HCT116 (cell line): Measurements from ENCODE around the gene ITIH4. TPM values are rescaled to one million over a fixed set of nuclear protein-coding genes. Genes with fewer than 3 reads are reported as not detected.

Source experiments
- ATAC-seq: fragments of 200-7000 bp; cut with Tn5 transposase; 2 replicates; pipeline ENCODE4 v1.9.1; 2020; ENCODE audit warnings: mild to moderate bottlenecking, moderate library complexity
- BruUV-seq: library from RNA; stranded (reverse); fragments of 400-500 nt; replicated peaks from 2 replicates; lab custom pipeline; 2021; lab: Mats Ljungman, UMichigan
- CTCF ChIA-PET: fragments of 300-600 bp; sonication (Branson Sonifier 250); formaldehyde crosslinking; loops from one replicate; lab custom pipeline; 2021; ENCODE audit warnings: antibody characterized with exemption; lab: Charles Lee
- POLR2A ChIA-PET: fragments of 300-600, 350-600 bp; sonication (Branson Sonifier 250); formaldehyde crosslinking; loops from one replicate; lab custom pipeline; 2021; ENCODE audit warnings: antibody characterized with exemption; lab: Charles Lee
- RAD21 ChIA-PET, 2 experiments: fragments of 300-600 bp; sonication (Branson Sonifier 250); formaldehyde crosslinking; loops; one replicate each; lab custom pipeline; 2023; ENCODE audit warnings: low total read pairs in 2 of 2; ENCODE audit not compliant: uncharacterized antibody in 2 of 2, unreplicated experiment in 2 of 2, low non-redundant PET in 1 of 2; lab: Charles Lee
- DNase-seq: peaks from one replicate; pipeline ENCODE4 v3.0.0-alpha.2; 2010; ENCODE audit warnings: low read depth, low spot score
- H2AFZ ChIP-seq: fragments of 200-600 bp; shearing (Covaris generic), sonication (generic); 2 replicates; pipeline ENCODE4 v1.6.1; 2017; ENCODE audit warnings: low read depth, mixed run types, mixed read lengths, antibody characterized with exemption, low read length; ENCODE audit not compliant: poor library complexity, severe bottlenecking
- H3K27ac ChIP-seq: 2 replicates; pipeline ENCODE4 v1.5.1; 2012; ENCODE audit warnings: low read depth, low read length
- H3K27me3 ChIP-seq: fragments of 200-600 bp; sonication (generic); 2 replicates; pipeline ENCODE4 v1.6.1; 2016; ENCODE audit warnings: mixed run types, low read length, mixed read lengths; ENCODE audit not compliant: insufficient read depth
- H3K36me3 ChIP-seq, 2 experiments: fragments of 200-500 bp in 1 of 2; fragments of 200-600 bp in 1 of 2; sonication (Bioruptor generic) in 1 of 2; sonication (generic) in 1 of 2; 2 replicates each; pipeline versions ENCODE4 v1.5.1 to v1.6.1; 2014 to 2016; ENCODE audit warnings: low read length in 2 of 2, inconsistent platforms in 1 of 2, mixed read lengths in 1 of 2, mixed run types in 1 of 2; ENCODE audit not compliant: insufficient read depth in 2 of 2, control insufficient read depth in 1 of 2
- H3K4me1 ChIP-seq, 2 experiments: fragments of 200-600 bp in 1 of 2; sonication (generic) in 1 of 2; 2 replicates each; pipeline versions ENCODE4 v1.5.1 to v1.6.1; 2012 to 2017; ENCODE audit warnings: low read length in 2 of 2, inconsistent platforms in 1 of 2, mild to moderate bottlenecking in 1 of 2, mixed read lengths in 1 of 2, mixed run types in 1 of 2, moderate library complexity in 1 of 2; ENCODE audit not compliant: insufficient read depth in 2 of 2, control insufficient read depth in 1 of 2
- H3K4me2 ChIP-seq: fragments of 200-600 bp; sonication (generic); 2 replicates; pipeline ENCODE4 v1.6.1; 2017; ENCODE audit warnings: mixed run types, low read length, mixed read lengths
- H3K4me3 ChIP-seq, 2 experiments: fragments of 200-600 bp in 1 of 2; sonication (generic) in 1 of 2; replicated peaks in 1 of 2; 2 replicates each; pipeline ENCODE4 v1.5.1; 2011 to 2016; ENCODE audit warnings: low read length in 2 of 2, control low read depth in 1 of 2, low read depth in 1 of 2, mild to moderate bottlenecking in 1 of 2, mixed read lengths in 1 of 2, mixed run types in 1 of 2
- H3K79me2 ChIP-seq: fragments of 200-600 bp; sonication (generic); 2 replicates; pipeline ENCODE4 v1.6.1; 2017; ENCODE audit warnings: mild to moderate bottlenecking, mixed run types, low read length, moderate library complexity, mixed read lengths; ENCODE audit not compliant: insufficient read depth
- H3K9ac ChIP-seq: fragments of 200-600 bp; sonication (generic); 2 replicates; pipeline ENCODE4 v1.6.1; 2016; ENCODE audit warnings: low read length, mixed read lengths
- H3K9me2 ChIP-seq: fragments of 200-600 bp; sonication (generic), shearing (Covaris generic); 2 replicates; pipeline ENCODE4 v1.6.1; 2017; ENCODE audit warnings: mixed run types, mild to moderate bottlenecking, moderate library complexity; ENCODE audit not compliant: insufficient read depth
- H3K9me3 ChIP-seq, 2 experiments: fragments of 200-500 bp in 1 of 2; fragments of 200-600 bp in 1 of 2; sonication (Bioruptor generic) in 1 of 2; sonication (generic) in 1 of 2; 2 replicates each; pipeline ENCODE4 v1.6.1; 2014 to 2017; ENCODE audit warnings: low read length in 2 of 2, mixed read lengths in 2 of 2, inconsistent platforms in 1 of 2, low read depth in 1 of 2, mild to moderate bottlenecking in 1 of 2, mixed run types in 1 of 2, moderate library complexity in 1 of 2; ENCODE audit not compliant: control insufficient read depth in 1 of 2, insufficient read depth in 1 of 2
- H4K20me1 ChIP-seq: fragments of 200-600 bp; sonication (generic), shearing (Covaris generic); 2 replicates; pipeline ENCODE4 v1.6.1; 2017; ENCODE audit warnings: mixed run types, mild to moderate bottlenecking, moderate library complexity; ENCODE audit not compliant: insufficient read depth
- CTCF ChIP-seq, 3 experiments: fragments of 200-600 bp in 1 of 3; sonication (generic) in 1 of 3; IDR thresholded peaks in 2 of 3; conservative IDR thresholded peaks in 1 of 3; 2 replicates each; pipeline ENCODE4 v1.5.1; 2012 to 2017; ENCODE audit warnings: low read depth in 2 of 3, low read length in 2 of 3, antibody characterized with exemption in 1 of 3, borderline replicate concordance in 1 of 3, control low read depth in 1 of 3, mild to moderate bottlenecking in 1 of 3, mixed read lengths in 1 of 3, mixed run types in 1 of 3, moderate library complexity in 1 of 3; ENCODE audit not compliant: insufficient read depth in 1 of 3
- EGR1 ChIP-seq: IDR thresholded peaks from 2 replicates; pipeline ENCODE4 v1.6.1; 2012; ENCODE audit warnings: low read depth
- ELF1 ChIP-seq: IDR thresholded peaks from 2 replicates; pipeline ENCODE4 v1.6.1; 2012; ENCODE audit warnings: low read depth, borderline replicate concordance
- EZH2 ChIP-seq: fragments of 200-600 bp; sonication (generic); IDR thresholded peaks from 2 replicates; pipeline ENCODE4 v1.6.1; 2017; ENCODE audit warnings: antibody characterized with exemption, mixed run types
- EZH2phosphoT487 ChIP-seq: fragments of 200-600 bp; IDR thresholded peaks from 2 replicates; pipeline ENCODE4 v1.6.1; 2018; ENCODE audit warnings: antibody characterized with exemption, borderline replicate concordance
- FOSL1 ChIP-seq: IDR thresholded peaks from 2 replicates; pipeline ENCODE4 v1.6.1; 2012; ENCODE audit warnings: low read depth
- JUND ChIP-seq: IDR thresholded peaks from 2 replicates; pipeline ENCODE4 v1.6.1; 2012
- POLR2AphosphoS5 ChIP-seq: IDR thresholded peaks from 2 replicates; pipeline ENCODE4 v1.6.1; 2011; ENCODE audit warnings: mild to moderate bottlenecking, low read depth, low read length, moderate library complexity
- SP1 ChIP-seq: IDR thresholded peaks from 2 replicates; pipeline ENCODE4 v1.6.1; 2012; ENCODE audit warnings: low read depth
- YY1 ChIP-seq: IDR thresholded peaks from 2 replicates; pipeline ENCODE4 v1.6.1; 2011; ENCODE audit warnings: low read length, low read depth, moderate library complexity, mild to moderate bottlenecking; ENCODE audit not compliant: insufficient replicate concordance; ENCODE audit errors: extremely low read depth
- ZBTB33 ChIP-seq: IDR thresholded peaks from 2 replicates; pipeline ENCODE4 v1.6.1; 2011; ENCODE audit warnings: mild to moderate bottlenecking, low read length, moderate library complexity; ENCODE audit not compliant: insufficient replicate concordance; ENCODE audit errors: extremely low read depth
- intact Hi-C: fragments of 100-400 bp; cut with micrococcal nuclease; formaldehyde crosslinking; loops from 2 replicates; pipeline ENCODE4 v1.10.0; 2022
- total RNA-seq: library from RNA; stranded (reverse); gene quantifications from one replicate; pipeline ENCODE4 v1.2.1, GENCODE V29; 2021; ENCODE audit not compliant: unreplicated experiment
- TF ChIP-seq, protein P1 (sequence below): IDR thresholded peaks from 2 replicates; pipeline ENCODE4 v1.6.1; 2012; ENCODE audit warnings: low read depth

ITIH4 gene
- total RNA-seq, 1 experiment from 2014 or later = 4.1 TPM

GRCh38 chr3:52859686-52860423, 29.4 kb upstream of the ITIH4 start:
- Histone ChIP-seq H3K4me3 (no peak overlapping the region), H3K9ac (no peak overlapping the region), H4K20me1 (no peaks in the 10 kb centered on the region), H3K4me1 (no peaks in the 10 kb centered on the region), H3K36me3 (no peaks in the 10 kb centered on the region), H3K27ac (no peak overlapping the region), H3K27me3 (no peaks in the 10 kb centered on the region)
- ChIA-PET RAD21 (no interaction called here), CTCF (no interaction called here)
- DNase-seq = no peak
- ATAC-seq = no peak
- no peak for TF ChIP-seq FOSL1
- TF ChIP-seq EZH2phosphoT487 = no peak
- no peak for TF ChIP-seq ZBTB33
- TF ChIP-seq POLR2AphosphoS5 = no peak
- TF ChIP-seq JUND = no peak
- no peak for TF ChIP-seq EGR1
- TF ChIP-seq, protein P1, sequence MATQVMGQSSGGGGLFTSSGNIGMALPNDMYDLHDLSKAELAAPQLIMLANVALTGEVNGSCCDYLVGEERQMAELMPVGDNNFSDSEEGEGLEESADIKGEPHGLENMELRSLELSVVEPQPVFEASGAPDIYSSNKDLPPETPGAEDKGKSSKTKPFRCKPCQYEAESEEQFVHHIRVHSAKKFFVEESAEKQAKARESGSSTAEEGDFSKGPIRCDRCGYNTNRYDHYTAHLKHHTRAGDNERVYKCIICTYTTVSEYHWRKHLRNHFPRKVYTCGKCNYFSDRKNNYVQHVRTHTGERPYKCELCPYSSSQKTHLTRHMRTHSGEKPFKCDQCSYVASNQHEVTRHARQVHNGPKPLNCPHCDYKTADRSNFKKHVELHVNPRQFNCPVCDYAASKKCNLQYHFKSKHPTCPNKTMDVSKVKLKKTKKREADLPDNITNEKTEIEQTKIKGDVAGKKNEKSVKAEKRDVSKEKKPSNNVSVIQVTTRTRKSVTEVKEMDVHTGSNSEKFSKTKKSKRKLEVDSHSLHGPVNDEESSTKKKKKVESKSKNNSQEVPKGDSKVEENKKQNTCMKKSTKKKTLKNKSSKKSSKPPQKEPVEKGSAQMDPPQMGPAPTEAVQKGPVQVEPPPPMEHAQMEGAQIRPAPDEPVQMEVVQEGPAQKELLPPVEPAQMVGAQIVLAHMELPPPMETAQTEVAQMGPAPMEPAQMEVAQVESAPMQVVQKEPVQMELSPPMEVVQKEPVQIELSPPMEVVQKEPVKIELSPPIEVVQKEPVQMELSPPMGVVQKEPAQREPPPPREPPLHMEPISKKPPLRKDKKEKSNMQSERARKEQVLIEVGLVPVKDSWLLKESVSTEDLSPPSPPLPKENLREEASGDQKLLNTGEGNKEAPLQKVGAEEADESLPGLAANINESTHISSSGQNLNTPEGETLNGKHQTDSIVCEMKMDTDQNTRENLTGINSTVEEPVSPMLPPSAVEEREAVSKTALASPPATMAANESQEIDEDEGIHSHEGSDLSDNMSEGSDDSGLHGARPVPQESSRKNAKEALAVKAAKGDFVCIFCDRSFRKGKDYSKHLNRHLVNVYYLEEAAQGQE = no peak
- no peak for TF ChIP-seq CTCF (IDR thresholded peaks at IDR 0.05 in 2 of 3, conservative IDR thresholded peaks at IDR 0.05 in 1 of 3; ENCODE audit: borderline replicate concordance in 1 of 3, insufficient read depth in 1 of 3, low read depth in 2 of 3, low read length in 2 of 3)
- no peak for TF ChIP-seq YY1
- TF ChIP-seq EZH2 = no peak
- no peak for TF ChIP-seq SP1
- no peak for TF ChIP-seq ELF1
- TF ChIP-seq, all 23 proteins: peak for 0
- H3K9me3 ChIP-seq = no peaks in the 10 kb centered on the region
- no peaks in the 10 kb centered on the region for H3K9me2 ChIP-seq
- intact Hi-C loops = no loop called here
- POLR2A ChIA-PET = no interaction called here
- no peak overlapping the region for H2AFZ ChIP-seq
- H3K79me2 ChIP-seq = no peaks in the 10 kb centered on the region
- no peak overlapping the region for H3K4me2 ChIP-seq
- no TSS peak for BruUV-seq
